Hepatocyte (in vitro differentiated cells): Measurements from ENCODE around the gene SPAG16.

Experiments used
- CTCF ChIP-seq: fragments of 200-600 bp; sonication (generic); IDR thresholded peaks from 2 replicates; pipeline ENCODE4 v1.5.1; 2016; ENCODE audit warnings: antibody characterized with exemption, mild to moderate bottlenecking; ENCODE audit not compliant: poor library complexity
- EZH2 ChIP-seq: fragments of 200-600 bp; sonication (generic); IDR thresholded peaks from 2 replicates; pipeline ENCODE4 v1.6.1; 2016; ENCODE audit warnings: antibody characterized with exemption, mild to moderate bottlenecking, borderline replicate concordance

- TF ChIP-seq CTCF (no peak), EZH2 (no peak)
Observed at GRCh38 chr2:214156971-214157370, 872.7 kb downstream of the SPAG16 start.
